Cardiac fibroblast (primary cell): ENCODE results near the gene DIPK1B.
"Not testable (repeated sequence)": the region's sequence is repeated elsewhere in the genome, so short reads cannot be mapped to it uniquely, and the experiment has no call there.

Source experiments
- DNase-seq, 2 donors: peaks; one replicate each; pipeline versions ENCODE4 v3.0.0 to v3.0.0-alpha.2; 2010; ENCODE audit warnings: low read depth in 2 of 2
- H3K4me3 ChIP-seq, 2 donors: replicated peaks in 1 of 2; 1 replicate in 1 of 2; 2 replicates in 1 of 2; pipeline ENCODE4 v1.5.1; 2011; ENCODE audit warnings: low read depth in 2 of 2, low read length in 2 of 2, mild to moderate bottlenecking in 2 of 2, moderate library complexity in 1 of 2
- TF ChIP-seq, protein P1 (sequence below): IDR thresholded peaks from one replicate; pipeline ENCODE4 v1.5.1; 2011; ENCODE audit warnings: low read depth, mild to moderate bottlenecking, low read length, inconsistent platforms

Gene DIPK1B

DNA sequence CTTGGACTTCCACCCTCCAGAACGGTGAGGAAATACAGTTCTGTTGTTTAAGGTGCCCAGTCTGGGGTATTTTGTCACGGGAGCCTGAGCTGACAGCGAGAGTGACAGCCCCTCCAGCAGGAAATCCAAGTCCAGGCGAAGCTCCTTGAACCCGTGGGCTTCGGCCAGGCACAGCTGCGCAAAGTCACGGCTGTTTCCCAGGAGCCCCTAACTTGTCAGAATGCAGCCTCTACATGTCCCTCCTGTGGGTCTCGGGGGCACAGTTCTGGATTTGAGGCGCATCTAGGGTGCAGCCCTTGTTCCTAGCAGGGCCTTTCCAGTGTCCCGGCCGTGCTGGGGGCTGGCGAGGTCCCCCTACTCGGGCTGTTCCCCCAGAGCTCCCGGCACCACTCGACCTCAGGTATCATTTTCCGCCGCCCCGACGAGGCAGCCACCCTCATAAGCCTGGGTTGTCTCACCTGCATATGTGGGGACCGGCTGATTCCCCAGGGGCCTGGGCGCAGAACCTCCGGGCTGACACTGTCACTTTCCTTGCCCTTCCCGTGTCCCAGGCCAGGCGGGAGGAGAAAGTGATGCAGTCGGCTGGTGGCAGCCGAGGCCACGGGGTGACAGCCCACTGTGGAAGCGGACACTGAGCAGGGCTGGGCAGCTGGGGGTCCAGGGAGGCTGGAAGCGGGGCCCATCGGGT, 41.1 kb downstream of the DIPK1B start:
- TF ChIP-seq, protein P1, sequence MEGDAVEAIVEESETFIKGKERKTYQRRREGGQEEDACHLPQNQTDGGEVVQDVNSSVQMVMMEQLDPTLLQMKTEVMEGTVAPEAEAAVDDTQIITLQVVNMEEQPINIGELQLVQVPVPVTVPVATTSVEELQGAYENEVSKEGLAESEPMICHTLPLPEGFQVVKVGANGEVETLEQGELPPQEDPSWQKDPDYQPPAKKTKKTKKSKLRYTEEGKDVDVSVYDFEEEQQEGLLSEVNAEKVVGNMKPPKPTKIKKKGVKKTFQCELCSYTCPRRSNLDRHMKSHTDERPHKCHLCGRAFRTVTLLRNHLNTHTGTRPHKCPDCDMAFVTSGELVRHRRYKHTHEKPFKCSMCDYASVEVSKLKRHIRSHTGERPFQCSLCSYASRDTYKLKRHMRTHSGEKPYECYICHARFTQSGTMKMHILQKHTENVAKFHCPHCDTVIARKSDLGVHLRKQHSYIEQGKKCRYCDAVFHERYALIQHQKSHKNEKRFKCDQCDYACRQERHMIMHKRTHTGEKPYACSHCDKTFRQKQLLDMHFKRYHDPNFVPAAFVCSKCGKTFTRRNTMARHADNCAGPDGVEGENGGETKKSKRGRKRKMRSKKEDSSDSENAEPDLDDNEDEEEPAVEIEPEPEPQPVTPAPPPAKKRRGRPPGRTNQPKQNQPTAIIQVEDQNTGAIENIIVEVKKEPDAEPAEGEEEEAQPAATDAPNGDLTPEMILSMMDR, result no peak
- H3K4me3 ChIP-seq, result no peak overlapping the region
- no peak for DNase-seq

DNA sequence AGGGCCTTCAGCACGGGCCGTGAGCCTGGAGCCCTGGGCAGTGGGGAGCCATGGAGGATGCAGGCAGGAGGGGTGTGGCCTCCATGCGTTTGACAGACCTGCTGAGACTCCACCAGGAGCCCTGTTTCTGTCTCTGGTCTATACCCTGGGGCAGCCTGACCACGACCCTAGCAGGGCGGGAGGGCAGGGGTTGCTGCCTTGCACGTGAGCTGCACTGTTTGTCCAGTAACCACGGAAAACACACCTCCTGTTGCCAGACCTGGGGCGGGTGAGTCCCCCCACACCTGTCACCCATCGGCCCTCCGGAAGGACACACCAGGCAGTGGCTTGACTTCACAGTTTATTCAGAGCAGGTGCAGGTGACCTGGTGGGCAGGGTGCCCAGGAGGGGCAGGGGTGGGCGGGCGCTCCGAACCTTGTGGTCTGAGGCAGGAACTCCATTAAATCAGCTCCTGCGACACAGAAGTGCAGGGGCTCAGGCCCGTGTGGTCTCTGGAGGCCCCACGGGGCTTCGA, 41.7 kb downstream of the DIPK1B start:
- no peak for DNase-seq
- no peak overlapping the region for H3K4me3 ChIP-seq
- TF ChIP-seq, protein P1, result no peak

DNA sequence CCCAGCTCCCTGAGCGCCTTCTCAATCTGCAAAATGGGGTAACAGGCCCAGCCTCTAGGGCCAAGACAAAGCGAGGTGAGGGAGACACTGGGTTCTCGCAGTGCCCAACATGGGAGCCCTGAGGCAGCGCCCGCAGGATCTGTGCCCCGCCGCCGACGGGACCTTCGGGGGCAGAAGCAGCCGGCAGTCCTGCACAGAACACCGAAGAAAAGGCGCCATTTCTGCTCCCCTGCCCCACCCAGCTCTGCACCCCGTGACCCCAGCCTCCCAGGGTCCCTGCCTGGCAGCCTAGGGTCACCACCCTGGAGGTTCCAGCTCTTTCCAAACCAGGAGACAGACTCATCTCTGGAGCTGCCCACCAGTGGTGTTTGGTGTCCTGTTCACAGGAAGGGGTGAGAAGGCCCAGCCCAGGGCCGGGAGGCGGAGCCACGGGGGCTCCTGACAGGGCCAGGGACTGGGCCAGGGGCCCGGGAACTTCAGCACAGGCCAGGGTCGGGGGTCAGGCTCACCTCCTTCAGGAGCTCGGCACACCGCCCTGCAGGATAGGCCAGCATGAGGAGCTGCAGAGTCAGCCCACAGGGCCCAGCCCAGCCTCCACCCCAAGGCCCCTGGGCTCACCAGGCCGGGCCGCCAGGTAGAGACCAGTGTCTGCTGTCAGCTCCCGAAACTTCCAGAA, 42.4 kb downstream of the DIPK1B start:
- H3K4me3 ChIP-seq, result no peak overlapping the region
- TF ChIP-seq, protein P1, result no peak

DNA sequence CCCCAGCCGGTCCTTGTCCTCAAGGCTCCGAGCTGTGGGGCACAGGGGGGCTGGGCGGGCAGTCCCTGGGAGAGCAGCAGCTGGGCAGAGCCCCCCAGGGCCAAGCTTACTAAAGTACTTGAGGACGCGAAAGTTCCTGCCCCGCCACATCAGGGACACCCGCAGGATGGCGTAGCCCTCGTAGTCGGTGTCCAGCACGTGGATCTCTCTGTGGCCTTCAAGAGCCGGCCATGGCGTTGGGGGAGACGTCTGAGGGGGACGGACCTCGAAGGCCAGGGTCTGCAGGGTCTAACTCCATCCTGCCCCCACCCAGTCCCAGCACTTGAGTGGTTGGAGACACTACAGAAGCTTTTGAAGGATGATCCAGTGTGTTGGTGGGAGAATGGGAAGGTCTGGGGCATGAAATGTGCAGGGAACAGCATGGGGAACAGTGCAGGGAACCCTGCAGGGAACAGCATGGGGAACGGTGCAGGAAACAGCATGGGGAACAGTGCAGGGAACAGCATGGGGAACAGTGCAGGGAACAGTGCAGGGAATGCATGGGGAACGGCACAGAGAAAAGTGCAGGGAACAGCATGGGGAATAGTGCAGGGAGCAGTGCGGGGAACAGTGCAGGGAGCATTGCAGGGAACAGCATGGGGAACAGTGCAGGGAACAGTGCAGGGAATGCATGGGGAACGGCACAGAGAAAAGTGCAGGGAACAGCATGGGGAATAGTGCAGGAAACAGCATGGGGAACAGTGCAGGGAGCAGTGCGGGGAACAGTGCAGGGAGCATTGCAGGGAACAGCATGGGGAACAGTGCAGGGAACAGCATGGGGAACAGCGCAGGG, 43.1 kb downstream of the DIPK1B start:
- not testable (repeated sequence) for DNase-seq, H3K4me3 ChIP-seq

More for the DNA sequence above, 42.4 kb downstream of the DIPK1B start:
- no peak for DNase-seq

DNA sequence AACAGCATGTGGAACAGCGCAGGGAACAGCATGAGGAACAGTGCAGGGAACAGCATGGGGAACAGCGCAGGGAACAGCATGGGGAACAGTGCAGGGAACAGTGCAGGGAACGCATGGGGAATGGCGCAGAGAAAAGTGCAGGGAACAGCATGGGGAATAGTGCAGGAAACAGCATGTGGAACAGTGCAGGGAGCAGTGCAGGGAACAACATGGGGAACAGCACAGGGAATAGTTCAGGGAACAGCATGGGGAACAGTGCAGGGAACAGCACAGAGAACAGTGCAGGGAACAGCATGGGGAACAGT, 43.7 kb downstream of the DIPK1B start:
- DNase-seq, result no peak
- TF ChIP-seq, protein P1, result no peak

DNA sequence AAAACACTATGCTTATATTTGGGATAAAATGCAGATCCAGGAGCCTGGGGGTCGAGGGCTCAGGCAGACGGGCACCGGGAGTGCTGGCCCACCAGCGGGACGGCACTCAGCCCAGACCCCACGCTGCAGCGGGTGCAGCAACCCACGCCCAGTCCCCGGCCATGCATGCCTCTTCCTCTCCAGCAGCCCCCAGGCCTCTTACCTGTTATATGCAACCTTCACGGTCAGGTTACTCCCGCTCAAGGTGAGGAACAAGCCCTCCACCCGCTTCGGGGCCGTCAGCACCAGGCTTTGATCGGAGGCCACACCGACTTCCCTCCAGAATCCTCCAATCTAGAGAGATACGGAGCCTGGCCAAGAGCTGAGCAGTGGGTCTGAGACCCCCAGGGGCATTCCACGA, 44.5 kb downstream of the DIPK1B start:
- no peak overlapping the region for H3K4me3 ChIP-seq
- no peak for DNase-seq
- TF ChIP-seq, protein P1, result no peak

More for the DNA sequence above, 43.7 kb downstream of the DIPK1B start:
- no peak overlapping the region for H3K4me3 ChIP-seq

DNA sequence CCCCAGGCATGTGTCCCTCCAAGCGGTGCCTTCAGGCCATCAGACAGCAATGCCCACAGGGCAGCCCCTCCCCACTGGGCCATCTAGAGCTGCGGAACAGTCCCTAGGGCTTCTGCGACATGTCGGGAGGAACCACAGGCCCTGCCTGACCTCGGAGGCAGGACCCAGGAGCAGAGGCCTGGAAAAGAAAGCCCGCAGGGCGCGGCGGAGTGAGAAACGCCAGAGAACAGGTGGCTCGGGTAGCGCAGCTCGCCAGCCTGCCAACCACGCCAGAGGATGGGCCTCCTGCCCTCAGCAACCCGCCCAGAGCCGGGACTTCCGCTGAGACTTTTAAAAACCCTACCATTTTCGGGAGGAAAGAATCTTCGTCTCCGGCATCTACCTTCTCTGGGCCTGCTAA, 45.0 kb downstream of the DIPK1B start:
- no peak overlapping the region for H3K4me3 ChIP-seq
- TF ChIP-seq, protein P1, result no peak
- DNase-seq, result no peak
